GM19397 (cell line): ENCODE data around the gene PADI4.

Experiments
- ATAC-seq: cut with Tn5 transposase; IDR thresholded peaks from one replicate; pipeline ENCODE4 v1.9.1; 2021; ENCODE audit warnings: mild to moderate bottlenecking, moderate library complexity; ENCODE audit not compliant: unreplicated experiment

PADI4 gene

DNA sequence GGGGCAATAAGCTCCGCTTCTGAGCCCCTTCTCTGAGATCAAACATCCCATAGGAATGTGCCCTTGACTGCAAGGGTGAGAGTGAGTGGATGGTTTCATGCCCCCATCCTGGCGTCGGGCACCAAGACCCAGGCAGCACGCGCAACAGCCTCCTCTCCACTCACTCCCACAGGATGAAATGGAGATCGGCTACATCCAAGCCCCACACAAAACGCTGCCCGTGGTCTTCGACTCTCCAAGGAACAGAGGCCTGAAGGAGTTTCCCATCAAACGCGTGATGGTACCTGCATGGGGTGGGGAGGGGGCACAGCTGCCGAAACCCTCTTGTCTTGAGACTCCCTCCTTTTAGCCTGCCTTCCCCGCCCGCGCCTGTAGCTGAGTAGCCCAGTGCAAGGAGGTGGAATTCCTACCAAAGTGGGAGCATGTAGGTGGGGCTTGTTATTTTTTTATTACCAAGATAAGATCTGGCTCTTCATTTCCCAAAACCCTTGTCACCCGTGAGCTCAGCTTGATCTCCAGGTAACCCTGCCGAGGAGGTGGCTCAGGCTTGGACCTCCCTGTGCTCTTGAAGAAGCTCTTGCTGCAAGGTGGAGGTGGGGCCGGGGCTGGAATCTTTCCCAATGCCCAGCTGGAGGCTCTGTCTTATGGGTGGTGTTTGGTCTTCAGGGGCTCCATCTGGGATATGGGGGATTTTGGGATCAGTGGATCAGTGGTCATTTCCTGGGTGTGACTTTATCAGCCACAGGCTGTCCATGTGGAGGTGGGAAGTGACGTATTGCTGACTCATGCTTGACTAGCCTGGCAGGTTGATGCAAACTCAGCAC, 40.0 kb downstream of the PADI4 start:
- no peak for ATAC-seq

DNA sequence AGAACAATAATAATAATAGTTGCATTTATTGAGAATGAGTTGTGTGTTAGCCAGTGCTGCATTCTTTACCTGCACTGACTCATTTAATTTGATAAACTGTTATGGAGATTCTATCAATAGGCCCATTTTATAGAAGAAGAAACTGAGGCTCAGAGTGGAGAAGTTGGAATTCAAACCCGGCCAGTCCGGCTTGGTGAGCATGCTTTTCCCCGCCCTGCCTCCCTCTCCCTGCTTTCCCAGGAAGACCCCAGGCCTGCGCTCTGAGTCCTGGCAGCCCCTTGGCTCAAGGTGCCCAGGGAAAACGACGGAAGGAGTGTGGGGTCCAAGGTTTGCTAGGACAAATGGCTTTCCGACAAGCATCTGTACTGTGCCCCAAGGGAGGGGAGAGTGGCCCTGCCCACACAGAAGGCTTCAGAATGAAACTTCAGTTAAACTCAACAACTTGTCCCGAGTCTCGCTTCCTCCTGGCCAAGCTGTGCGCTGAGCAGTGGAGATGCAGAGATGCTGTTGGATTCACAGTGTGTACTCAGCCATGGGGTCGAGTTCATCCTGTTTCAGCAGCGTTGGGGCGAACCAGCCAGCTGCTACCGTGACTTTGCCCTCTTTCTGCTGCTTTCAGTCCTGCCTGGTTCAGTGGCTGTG, 40.7 kb downstream of the PADI4 start:
- no peak for ATAC-seq

DNA sequence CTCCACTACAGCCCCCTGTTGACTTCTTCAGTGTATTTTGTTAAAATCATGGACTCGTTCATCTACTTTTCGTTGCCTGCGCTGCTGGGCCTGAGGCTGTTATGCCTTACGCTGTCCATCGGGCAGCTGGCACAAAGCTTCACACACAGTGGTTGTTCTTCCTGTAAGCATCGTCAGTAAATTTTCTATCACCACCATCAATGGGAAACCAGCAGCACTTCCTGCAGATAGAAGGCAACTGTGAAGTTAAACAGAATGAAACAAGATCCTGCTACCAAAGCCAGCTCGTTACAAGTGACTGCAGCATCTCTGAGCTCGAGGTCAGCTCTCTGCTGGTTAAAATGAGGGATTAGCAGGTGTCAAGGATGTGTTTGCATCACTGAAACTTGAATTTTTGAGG, 42.1 kb downstream of the PADI4 start:
- ATAC-seq: no peak

DNA sequence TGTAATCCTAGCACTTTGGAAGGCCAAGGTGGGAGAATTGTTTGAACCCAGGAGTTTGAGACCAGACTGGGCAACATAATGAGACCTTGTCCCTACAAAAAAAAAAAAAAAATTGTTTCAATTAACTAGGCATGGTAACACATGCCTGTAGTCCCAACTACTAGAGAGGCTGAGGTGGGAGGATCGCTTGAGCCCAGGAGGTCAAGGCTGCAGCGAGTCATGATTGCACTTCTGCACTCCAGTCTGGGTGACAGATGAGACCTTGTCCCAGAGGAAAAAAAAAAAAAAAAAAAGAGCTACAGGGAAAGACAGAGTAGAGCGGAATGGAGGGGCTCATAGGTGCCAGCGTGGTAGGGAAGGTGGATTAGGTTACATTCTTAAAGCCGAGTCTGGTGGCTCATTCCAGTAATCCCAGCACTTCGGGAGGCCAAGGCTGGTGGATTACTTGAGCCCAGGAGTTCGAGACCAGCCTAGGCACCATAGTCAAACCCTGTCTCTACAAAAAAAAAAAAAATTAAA, 43.0 kb downstream of the PADI4 start:
- no peak for ATAC-seq

DNA sequence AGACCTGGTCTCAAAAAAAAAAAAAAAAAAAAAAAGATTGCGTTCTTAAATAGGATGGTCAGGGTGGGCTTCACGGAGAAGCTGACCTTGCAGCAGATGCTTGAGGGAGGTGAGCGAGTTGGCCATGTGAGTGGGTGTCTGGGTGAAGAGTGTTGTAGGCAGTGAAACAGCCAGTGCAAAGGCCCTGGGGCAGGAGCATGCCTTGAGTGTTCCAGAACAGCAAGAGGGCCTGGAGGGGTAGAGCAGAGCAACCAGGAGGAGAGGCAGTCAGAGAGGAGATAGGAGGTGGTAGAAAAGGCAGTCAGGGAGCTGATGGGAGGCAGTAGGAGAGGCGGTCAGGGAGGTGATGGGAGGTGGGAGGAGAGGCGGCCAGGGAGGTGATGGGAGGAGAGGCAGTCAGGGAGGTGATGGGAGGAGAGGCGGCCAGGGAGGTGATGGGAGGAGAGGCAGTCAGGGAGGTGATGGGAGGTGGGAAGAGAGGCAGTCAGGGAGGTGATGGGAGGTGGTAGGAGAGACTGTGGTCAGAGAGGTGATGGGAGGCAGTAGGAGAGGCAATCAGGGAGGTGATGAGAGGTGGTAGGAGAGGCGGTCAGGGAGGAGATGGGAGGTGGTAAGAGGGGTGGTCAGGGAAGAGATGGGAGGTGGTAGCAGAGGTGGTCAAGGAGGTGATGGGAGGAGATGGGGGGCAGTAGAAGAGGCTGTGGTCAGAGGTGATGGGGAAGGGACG, 43.8 kb downstream of the PADI4 start:
- no peak for ATAC-seq

GRCh38 chr1:17352419-17352909, 44.5 kb downstream of the PADI4 start:
- no peak for ATAC-seq

DNA sequence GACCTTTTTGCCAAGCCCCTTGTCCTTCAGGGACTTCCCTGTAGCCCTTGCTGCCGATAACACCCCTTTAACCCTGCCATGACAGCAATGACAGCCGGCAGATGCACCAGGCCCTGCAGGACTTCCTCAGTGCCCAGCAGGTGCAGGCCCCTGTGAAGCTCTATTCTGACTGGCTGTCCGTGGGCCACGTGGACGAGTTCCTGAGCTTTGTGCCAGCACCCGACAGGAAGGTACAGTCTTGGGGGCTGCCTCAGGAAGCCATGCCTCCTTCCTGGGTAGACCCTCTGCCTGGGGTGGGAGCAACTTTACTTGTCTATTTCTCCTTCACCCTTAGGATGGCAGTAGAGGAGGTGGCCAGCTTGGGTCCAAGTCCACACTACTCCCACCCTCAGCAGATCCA, 47.9 kb downstream of the PADI4 start:
- ATAC-seq: no peak

DNA sequence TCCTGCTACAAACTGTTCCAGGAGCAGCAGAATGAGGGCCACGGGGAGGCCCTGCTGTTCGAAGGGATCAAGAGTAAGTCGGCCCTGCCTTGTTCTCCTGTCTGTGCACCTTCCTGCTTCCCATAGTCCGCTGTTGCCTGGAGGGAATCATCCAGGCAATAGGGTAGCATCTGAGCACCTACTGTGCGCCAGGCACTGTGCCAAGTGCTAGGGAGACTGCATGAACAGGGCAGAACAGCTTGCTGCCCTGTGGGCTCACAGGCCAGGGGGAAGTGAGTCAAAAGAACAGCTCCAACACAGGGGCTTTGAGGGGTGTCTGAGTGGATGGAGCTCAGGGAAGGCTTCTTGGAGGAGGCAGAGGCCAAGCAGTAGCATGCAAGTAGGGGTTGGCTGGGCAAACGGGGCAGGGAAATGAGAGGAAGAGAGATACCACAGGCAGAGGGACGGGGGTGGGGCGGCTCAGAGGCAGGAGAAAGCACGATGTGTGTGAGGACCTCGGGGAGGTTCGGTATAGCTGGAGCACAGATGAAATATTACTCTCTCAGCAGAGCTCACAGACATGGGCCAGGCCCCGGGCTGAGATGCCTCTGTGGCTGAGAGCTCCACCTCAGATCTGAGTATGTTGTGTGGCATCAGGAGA, 48.5 kb downstream of the PADI4 start:
- ATAC-seq: no peak

- ATAC-seq: no peak
Observed at GRCh38 chr1:17358557-17358956, 50.6 kb downstream of the PADI4 start.

DNA sequence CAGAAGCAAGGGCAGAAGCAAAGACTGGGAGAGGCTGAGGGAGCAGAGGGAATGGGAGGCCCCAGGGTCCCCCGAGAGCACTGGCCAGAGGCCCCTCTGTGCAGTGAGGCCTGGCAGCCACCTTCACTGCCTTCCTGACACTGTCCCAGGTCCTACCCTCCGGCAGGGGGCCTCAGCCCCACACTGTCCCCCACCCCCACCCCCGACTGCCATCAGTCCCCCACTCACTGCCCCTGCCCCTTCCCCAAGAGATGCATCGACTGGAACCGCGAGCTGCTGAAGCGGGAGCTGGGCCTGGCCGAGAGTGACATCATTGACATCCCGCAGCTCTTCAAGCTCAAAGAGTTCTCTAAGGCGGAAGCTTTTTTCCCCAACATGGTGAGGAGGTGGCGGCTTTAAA, 51.0 kb downstream of the PADI4 start:
- no peak for ATAC-seq

DNA sequence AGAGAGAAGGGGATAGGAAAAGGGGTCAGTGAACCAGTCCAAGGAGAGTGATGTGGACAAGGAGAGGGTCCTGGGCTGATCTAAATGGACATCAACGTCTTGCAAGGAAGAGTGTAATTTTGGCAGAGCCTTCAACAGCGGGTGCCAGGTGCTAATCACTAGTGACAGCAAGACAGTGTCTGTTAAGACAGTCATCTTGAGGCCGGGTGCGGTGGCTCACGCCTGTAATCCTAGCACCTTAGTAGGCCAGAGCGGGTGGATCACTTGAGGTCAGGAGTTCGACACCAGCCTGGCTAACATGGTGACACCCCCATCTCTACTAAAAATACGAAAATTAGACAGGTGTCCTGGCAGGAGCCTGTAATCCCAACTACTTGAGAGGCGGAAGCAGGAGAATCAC, 51.8 kb downstream of the PADI4 start:
- no peak for ATAC-seq

- ATAC-seq: no peak
Observed at GRCh38 chr1:17360272-17360956, 52.4 kb downstream of the PADI4 start.

GRCh38 chr1:17361687-17362086, 53.7 kb downstream of the PADI4 start:
- no peak for ATAC-seq

DNA sequence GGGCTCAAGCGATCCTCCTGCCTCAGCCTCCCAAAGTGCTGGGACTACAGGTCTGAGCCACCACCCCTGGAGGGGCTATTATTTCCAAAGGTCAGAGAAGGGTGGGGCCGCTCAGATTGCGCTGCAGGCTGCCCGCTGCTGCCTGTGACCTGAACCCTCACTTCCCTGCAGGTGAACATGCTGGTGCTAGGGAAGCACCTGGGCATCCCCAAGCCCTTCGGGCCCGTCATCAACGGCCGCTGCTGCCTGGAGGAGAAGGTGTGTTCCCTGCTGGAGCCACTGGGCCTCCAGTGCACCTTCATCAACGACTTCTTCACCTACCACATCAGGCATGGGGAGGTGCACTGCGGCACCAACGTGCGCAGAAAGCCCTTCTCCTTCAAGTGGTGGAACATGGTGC, 55.4 kb downstream of the PADI4 start:
- no peak for ATAC-seq

DNA sequence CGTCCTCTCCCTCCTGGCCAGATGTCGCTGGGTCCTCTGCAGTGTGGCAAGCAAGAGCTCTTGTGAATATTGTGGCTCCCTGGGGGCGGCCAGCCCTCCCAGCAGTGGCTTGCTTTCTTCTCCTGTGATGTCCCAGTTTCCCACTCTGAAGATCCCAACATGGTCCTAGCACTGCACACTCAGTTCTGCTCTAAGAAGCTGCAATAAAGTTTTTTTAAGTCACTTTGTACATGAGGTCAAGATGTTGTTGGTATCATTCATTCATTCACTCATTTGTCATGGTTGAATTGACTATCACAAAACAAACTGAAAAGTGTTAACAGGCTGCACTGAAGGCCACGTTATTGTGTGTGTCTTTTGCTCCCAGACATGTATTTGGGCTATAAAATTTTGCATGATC, 55.8 kb downstream of the PADI4 start:
- ATAC-seq: no peak

GRCh38 chr1:17365293-17365692, 57.3 kb downstream of the PADI4 start:
- ATAC-seq: no peak

DNA sequence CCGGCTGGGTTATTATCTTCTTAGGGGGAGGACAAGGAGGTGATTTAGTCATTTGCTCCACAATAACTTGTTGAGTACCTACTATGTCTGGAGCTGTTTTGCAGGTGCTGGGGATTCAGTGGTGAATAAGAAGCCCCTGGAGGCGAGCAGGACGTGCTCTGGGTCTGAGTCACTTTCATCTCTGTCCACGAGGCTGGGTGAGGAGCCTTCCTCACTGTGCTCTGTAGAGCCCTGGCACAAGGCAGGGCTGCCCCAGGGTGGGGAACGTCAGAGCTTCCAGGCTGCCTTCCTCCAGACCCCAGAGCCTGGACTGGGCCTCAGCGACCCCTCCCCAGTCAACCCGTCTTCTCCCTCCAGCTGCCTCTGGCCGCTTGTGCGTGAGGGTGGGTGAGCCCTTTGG, 61.5 kb downstream of the PADI4 start:
- no peak for ATAC-seq

DNA sequence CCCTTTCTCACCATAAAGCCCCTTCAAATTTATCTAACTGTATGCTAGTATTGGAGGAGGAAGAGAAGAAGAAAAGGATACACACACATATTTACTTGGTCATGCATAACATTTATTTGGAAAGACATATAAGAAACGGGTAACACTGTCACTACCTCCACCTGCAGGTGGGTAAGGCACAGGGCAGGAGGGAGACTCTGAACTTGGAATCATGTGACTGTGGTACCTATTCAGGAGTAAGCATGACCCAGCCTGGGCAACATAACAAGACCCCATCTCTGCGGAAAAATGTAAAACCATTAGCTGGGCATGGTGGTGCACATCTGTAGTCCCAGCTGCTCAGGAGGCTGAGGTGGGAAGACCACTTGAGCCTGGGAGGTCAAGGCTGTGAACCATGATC, 62.6 kb downstream of the PADI4 start:
- ATAC-seq: no peak

GRCh38 chr1:17371896-17372295, 63.9 kb downstream of the PADI4 start, which contains the start of gene PADI6:
TSS of gene PADI6 (plus strand) at chr1:17372196. CDS start at chr1:17372246, 50 bp downstream.
- ATAC-seq: no peak

GRCh38 chr1:17372955-17373354, 65.0 kb downstream of the PADI4 start:
- ATAC-seq: no peak
